ENCODE results near the gene OR10K2.
"Not testable (repeated sequence)": the region's sequence is repeated elsewhere in the genome, so short reads cannot be mapped to it uniquely, and the experiment has no call there.

The OR10K2 gene

GRCh38 chr1:158426137-158426536 lies at the start of gene OR10K2:
OR10K2 (minus strand) TSS chr1:158426237; CDS start chr1:158420866, 5,371 bp downstream.
- DNase-seq: no peak

- DNase-seq: no peak
These were observed 45.9 kb upstream of the OR10K2 start, which contains the start of gene OR10R2 for GRCh38 chr1:158471920-158472319. OR10R2 (plus strand) TSS chr1:158472220; CDS start chr1:158472326, 106 bp downstream.

- no peak for DNase-seq
These were observed 35.5 kb upstream of the OR10K2 start, which contains the start of gene OR10K1 for GRCh38 chr1:158461534-158461933. OR10K1 (plus strand) TSS chr1:158461834; CDS start chr1:158465562, 3,728 bp downstream.

- DNase-seq: no peak
These were observed 32.2 kb upstream of the OR10K2 start for GRCh38 chr1:158458263-158458662.

DNA sequence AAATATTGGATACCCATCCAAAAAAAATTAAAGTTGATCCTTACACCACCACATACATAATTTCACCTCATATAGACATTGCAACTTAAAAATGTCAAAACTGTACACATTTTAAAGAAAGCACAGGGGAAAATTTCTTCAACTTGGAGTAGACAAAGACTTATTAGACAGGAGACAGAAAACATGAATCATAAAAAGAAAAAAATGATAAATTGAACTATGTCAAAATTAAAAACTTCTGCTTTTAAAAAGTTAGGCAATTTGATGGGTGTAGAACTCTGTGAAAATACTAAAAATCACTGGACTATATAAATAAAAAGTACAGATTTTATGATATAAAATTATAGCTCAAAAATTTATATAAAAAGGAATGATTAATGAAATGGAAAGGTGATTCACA lies 31.2 kb upstream of the OR10K2 start:
- no peak for DNase-seq

GRCh38 chr1:158454537-158454936 lies 28.5 kb upstream of the OR10K2 start:
- no peak for DNase-seq

- DNase-seq: no peak
These were observed 19.3 kb upstream of the OR10K2 start for GRCh38 chr1:158445376-158445775.

DNA sequence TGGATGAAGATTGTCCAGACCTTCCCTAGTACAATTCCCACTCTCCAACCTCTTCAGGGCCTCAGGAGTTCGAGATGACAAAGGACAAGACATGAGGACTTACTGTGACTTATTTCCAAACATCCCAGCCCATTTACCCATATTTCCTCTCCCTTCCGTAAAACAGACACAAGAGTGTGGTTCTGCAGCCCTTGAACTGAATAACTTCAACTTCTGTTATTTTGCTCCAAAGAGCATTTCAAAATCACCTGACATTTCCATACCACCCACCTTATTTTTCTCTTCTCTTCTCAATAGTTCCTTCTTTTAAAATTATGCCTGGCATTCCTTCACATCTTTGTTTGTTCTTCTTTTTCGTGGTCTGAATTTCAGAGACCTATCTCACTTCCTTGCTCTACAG lies 8.7 kb upstream of the OR10K2 start:
- no peak for DNase-seq

DNA sequence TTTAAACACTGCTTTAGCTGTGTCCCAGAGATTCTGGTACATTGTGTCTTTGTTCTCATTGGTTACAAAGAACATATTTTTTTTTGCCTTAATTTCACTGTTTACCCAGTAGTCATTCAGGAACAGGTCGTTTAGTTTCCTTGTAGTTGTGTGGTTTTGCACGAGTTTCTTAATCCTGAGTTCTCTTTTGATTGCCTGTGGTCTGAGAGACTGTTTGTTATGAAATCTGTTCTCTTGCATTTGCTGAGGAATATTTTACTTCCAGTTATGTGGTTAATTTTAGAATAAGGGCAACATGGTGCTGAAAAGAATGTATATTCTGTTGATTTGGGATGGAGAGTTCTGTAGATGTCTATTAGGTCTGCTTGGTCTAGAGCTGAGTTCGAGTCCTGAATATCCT lies 4.1 kb upstream of the OR10K2 start:
- not testable (repeated sequence) for DNase-seq

DNA sequence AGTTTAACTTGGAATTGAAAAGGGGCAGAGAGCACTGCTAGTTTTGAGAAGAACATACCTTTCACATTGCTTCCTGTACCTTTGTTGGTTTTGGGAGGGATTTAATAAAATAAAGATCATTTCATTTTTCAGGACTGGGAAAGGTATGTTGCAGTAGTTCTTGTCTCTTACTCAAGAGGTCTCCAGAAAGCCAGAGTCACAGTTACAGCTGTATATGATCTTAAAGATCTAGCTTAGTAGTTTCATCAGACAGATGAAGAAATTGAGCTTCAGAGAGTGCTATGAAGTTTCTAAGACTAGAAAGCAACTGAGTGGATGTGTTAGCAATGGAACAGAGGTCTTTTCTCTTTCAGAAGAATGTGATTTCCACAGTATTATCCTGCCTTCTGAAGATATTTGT lies 1.0 kb downstream of the OR10K2 start:
- no peak for DNase-seq

- no peak for DNase-seq
These were observed 3.8 kb downstream of the OR10K2 start for GRCh38 chr1:158422212-158422611.

DNA sequence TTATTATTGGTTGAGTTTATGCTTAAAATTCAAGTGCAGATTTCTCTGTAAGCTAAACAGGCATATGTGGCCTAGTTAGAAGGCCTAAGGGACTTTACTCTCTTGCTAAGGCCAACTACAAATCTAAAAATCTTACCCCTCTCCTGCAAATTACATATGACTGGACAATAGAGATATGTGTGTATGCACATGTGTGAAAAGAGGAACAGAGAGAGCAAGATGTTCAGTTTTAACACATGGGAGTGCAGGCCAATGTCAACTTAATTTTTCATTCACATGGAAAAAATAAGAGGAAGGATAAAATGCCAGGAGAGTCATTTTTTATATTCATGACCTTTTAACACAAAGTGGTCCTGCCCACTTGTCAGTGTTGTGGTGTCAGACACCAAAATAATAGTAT lies 8.5 kb downstream of the OR10K2 start:
- DNase-seq: no peak

- DNase-seq: no peak
These were observed 11.2 kb downstream of the OR10K2 start for GRCh38 chr1:158414651-158415345.

GRCh38 chr1:158407092-158407491 lies 18.9 kb downstream of the OR10K2 start:
- DNase-seq: no peak

DNA sequence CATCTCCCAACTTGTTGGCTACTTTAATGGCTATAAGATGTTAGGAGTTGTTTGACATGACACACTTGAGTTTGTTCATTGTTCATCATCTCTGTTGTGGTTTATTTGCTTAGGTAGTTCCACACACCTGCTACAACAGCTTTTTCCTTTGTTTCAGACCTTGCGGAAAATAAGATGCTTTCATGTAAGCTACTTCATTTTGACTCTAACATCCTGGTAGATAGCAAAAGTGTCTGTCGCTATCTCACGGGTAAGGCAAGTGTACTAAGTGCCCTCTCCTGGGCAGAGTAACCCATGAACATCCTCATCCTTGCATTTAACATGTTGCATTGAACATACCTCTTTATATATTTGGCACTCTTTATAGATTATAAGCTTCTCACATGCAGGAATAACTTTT lies 25.2 kb downstream of the OR10K2 start:
- no peak for DNase-seq

DNA sequence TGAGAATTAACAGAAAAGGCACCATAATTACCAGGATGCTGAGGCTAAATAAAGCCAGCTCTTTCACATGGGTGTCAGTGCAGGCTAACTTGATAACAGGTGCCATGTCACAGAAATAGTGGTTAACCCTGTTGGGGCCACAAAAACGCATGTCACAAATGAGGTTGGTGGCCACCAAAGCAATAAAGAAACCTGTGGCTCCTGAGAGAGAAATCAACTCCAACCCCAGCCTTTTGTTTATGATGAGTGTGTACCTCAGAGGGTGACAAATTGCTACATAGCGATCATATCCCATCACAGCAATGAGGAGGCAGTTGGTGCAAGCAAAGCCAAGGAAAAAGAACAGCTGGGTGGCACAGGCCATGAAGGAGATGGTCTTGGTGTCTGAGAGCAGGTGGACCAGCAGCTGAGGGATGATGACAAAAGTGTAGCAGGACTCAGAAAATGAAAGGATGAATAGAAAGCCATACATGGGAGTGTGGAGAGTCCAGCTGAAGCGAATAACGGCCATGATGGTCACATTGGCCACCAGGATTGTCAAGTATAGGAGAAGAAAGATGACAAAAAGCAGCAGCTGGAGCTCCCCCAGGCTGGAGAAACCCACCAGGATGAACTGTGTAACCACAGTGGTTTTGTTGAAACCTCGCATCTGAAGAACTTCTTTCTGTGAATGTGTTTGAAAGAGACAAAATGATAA lies 27.1 kb downstream of the OR10K2 start, which contains the start of gene OR10T2:
Gene OR10T2 (minus strand): TSS at position 649 of the 697 bp plus-strand sequence. CDS start 0 bp downstream, at position 649.
- DNase-seq: no peak

GRCh38 chr1:158396646-158397045 lies 29.4 kb downstream of the OR10K2 start:
- DNase-seq: no peak

DNA sequence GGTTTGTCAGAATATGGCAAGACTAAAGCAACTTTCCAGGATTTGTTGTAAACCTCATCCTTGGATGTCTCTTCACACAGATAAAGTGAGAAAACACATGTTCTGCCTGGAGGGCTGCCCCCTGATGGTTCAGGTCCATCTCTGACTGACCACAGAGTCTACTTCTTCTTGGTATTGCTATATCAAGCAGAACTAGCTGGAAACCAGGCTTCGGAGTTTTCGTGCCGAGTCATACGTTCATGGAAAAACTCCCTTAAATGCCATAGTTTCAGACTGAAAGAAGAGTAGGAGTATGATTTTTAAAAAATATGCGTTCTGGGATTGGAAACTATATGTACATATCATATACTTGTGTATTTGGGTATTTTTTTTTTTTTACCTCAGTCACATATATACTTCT lies 32.6 kb downstream of the OR10K2 start:
- DNase-seq: no peak

DNA sequence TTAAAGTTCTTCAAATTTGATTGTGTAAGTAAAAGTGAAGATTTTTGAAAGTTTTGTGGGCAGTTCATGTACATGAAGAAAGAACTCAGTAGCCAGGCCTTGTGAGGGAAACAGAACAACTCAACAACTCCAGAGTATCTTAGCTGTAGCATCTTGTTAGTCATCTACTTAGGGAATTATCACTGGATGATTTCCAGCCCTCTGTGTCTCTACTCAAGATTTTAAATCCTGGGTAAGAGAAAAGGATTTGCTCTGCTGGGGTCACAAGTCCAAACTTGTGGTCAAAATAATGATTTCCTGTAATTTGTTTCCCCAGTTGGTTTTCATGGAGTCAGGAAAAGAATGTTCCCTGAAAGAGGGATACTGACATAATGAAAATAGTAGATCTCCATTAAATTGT lies 34.9 kb downstream of the OR10K2 start:
- no peak for DNase-seq

DNA sequence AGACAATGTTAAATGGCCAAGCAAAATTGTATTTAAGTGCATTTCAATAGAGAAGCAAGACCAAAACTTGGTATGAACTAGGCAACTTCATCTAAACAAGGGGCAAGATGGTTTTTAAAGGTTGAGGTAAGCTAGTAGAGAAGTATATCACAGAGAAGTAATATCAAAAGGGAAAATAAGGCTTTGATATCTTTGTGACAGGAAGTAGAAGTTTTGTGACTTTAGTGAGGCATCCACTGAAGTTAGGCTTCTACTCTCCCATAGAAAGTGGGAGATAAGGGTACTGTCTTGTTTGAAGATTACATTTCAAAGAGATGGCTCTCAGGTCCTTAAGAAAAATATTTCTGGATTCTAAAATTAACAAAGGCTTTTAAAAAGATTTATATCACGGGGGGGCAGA lies 35.7 kb downstream of the OR10K2 start:
- no peak for DNase-seq

DNA sequence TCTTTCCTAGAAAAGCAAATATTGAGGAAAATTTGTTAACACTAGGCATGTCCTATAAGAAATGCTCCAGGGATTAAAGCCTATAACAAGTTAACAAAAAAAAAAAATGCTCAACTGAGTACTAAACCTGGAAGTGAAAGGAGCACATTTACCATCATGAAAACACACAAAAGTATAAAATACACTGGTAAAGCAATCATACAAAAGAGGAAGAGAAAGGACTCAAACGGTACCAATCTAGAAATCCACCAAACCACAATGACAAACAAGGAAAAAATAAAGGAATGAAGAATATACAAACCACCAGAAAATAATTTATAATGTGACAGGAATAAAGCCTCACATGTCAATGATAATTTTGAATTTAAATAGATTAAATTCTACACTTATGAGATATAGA lies 51.2 kb downstream of the OR10K2 start:
- DNase-seq: no peak

GRCh38 chr1:158374101-158374500 lies 51.9 kb downstream of the OR10K2 start:
- DNase-seq: not testable (repeated sequence)

- no peak for DNase-seq
These were observed 54.7 kb downstream of the OR10K2 start for GRCh38 chr1:158371188-158371953.
